Activated CD4-positive, alpha-beta T cell treated with anti-CD3 and anti-CD28 coated beads, Interleukin-2, amount 50 U/mL, for 24 hours (primary cell): Measurements from ENCODE around the gene SERPINA1.
"Not testable (repeated sequence)": the region's sequence is repeated elsewhere in the genome, so short reads cannot be mapped to it uniquely, and the experiment has no call there.

Experiments
- DNase-seq, 2 donors: peaks; one replicate each; pipeline ENCODE4 v3.0.0-alpha.2; 2020; ENCODE audit warnings: low read depth in 1 of 2, low spot score in 1 of 2

Gene SERPINA1

DNA sequence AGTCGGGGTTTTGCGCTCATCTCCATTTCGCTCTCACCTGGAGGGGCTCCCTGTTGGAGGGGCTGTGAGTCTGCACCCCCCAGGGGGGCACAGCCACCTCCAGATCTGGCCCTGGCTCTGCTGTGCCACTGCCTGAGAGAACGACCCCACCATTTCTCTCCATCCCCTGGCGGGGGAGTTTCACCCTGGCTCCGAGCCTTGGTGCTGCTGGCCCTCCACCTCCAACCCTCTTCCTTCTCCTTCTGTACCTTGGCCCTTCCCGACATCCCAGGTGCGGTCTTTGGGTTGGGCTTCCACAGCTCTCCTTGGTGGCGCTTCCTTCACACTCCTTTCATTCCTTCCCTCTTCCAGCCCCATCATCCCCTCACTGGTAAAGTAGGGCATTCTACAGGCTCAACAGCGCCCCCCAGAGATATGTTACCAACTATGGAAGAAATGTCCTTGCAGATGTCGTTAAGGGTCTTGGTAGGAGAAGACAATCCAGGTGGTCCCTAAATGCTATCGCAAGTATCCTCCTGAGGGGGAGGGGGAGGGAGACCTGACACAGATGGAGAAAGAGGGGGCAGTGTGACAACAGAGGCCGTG lies 16.3 kb downstream of the SERPINA1 start:
- DNase-seq, result no peak

DNA sequence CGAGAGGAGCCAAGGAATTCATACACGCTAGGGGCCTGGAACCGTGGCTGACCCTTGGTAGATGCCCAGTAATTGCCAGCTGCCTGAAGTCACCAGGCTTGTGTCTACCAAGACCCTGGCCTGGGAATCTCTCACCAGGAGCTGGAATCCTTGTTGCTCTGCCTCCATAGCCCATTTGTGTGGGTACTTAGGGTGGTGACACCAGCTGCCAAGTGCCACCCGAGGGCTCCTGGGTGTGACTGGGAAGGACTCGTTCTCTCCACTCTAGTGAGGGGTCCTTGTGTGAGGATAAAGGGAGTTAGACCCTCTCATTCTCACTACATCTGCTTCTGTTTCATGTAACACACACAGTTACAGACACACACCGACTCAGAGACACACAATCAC lies 17.9 kb downstream of the SERPINA1 start:
- DNase-seq, result no peak

DNA sequence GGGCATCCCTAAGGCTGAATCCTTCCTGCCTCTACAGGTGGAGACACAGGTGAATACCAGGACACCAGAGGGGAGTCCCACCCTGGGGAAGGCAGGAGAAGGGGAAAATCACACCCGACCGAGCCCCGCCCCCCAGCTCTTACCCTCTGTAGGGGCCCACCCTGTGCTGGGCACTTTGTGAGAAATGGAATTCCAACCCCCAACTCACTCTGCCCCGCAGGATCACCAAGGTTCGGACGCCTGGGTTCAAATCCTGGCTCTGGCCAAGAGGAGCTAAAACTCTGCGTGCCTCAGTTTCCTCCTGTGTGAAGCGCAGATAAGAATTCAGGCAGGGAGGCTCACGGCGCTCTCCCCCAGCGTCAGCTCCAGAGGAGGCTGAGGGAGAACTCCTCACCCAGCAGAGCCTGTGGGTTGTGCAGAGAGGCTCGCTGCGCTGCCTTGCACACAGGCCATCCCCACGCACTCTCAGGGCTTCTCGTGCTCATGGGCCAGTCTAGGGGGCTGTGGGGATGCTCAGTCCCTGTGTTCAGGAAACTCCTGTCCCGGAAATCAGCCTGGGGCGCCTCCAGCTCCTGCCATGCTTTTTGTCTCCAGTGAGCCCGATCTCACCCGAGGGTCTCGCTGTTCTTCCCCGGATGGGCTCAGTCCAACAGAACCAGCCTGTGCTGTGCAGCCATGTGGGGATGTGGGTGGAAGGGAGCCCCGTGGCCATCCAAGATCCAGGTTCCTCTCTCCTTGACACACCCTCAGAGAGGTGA lies 18.5 kb downstream of the SERPINA1 start:
- not testable (repeated sequence) for DNase-seq

DNA sequence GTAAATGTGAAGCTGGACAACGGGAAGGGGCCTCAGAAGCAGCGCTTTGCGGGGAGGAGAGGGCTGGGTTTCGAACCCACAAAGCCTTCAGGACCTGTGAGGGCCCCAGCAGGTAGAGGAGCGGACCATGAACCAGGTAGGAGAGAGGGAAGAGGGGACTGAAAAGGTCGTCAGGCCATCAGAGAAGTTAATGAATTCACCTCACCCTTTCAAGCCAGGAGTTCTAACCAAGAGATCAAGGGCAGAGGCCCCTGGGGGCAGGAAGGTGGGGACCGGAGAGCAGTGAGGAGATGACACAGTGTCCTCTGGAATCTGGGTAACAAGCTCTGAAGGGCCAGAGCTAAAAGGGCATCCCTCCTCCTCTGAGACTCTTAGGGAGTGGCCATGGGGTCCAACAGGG lies 19.4 kb downstream of the SERPINA1 start:
- DNase-seq, result no peak

DNA sequence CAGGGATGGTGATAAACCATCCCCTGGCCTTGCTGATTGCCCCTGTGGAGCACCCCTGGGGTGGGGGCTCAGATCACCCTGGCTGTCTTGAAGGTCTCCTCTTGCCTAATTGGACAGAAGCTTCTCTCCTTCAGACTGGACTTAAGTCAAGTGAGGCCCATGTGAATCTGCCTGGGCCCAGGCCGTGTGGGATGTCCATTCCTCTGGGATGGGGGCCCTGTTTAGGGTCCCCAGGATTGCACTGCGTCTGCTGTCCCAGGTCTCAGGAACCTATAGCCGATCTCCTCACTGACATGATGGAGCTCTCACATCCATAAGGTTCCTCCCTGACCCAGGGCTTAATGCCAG lies 20.2 kb downstream of the SERPINA1 start:
- DNase-seq, result no peak

DNA sequence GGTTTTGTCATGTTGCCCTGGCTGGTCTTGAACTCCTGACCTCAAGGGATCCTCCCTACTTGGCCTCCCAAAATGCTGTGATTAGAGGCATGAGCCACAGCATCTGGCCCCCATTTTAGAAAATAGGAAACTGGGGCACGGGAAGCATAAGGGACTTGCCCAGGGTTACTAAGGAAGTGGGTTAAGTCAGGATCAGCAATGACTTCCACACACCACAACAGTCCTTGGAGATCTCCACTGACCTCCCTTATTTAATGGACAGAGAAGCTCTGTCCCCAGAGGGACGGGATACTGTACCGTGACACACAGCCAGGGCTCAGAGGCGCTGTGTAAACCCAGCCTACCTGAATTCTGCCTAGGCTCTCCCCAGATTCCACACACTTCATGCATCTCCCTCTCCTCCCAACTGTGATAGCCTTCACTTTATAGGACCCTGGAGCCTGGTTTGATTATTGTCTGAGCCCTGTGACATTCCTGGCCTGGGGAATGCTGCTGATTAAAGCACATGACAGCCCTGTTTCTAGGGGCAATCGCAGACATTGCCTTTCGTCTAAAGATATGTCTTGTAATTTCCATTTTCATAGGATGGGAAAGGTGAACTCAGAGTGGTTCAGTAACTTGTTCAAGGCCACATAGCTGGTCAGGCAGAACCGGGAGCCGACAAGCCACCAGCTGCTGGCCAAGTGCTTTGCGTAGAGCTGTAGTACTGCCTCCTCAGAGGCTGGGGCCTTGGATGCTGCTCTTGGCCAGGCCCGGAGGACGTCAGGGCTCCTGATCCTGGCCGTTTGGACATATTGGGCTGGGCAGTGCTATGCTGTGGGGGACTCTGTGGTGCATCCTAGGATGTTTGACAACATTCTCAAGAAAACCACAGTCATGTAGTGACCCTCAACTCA lies 20.8 kb downstream of the SERPINA1 start:
- DNase-seq, result no peak

DNA sequence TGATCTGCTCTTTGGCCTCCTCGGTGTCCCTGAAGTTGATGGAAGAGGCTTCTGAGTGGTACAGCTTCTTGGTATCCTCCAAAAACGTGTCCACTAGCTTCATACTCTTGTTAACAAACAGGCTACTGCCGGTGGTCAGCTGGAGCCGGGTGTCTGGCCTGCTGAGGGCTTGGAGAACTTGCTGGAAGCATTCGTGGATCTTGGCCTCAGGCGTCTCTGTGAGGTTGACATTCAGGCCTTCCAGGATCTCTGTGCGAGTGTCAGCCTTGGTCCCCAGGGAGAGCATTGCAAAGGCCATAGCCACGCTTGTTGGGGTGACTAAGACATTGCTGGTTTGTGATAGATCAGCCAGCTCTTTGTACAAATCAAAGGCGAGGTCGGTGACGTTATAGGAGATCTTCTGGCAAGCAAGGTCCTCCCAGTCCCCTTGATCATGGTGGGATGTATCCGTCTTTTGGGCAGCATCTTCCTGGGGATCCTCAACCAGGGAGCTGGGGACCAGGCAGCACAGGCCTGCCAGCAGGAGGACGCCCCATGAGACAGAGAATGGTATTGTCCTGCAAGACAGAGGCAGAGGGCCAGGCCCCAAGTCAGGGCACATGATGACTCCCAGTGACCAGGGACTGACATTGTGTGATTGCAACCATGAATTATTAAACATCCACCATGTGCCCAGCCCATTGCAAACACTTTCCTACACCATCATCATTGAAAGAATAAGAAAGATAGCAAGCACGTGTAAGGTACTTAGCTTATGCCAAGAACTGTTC lies 22.1 kb downstream of the SERPINA1 start, which contains the start of gene SERPINA2:
Gene SERPINA2 (minus strand): TSS at position 553 of the 770 bp plus-strand sequence.
- DNase-seq, result no peak

DNA sequence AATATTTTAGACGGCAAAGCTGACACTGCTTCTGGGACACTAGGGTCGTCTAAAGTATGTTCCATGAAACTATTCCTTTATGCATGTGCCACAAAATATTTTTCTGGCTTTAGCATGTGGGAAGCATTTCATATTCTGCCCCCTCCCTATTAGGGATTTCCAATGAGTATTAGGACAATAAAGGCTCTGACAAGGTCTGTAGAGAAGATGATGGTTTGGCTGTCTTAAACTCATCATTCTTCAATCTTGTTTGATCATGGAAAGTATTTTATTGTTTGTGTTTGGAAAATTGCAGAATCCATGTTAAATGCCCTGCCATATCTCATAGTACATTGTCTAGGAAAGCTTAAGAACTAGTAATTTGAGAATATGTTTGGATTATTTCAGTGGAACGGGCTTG lies 22.8 kb downstream of the SERPINA1 start:
- no peak for DNase-seq

DNA sequence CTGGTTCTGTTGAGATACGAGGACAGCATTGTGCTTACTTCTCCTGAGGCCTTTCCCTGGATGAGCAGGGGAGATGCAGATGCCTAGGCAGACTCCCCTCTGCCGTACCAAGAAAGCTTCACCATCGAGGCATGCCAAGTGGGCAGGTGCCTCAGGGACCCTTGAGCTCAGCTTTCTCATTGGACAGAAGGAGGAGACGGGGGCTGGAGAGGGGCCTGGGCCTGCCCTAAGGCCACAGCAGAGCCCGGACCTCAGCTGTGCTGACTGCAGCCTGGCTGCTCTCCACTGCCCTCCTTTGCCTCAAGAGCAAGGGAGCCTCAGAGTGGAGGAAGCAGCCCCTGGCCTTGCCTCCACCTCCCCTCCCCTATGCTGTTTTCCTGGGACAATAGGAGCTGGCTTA lies 23.4 kb downstream of the SERPINA1 start:
- no peak for DNase-seq

DNA sequence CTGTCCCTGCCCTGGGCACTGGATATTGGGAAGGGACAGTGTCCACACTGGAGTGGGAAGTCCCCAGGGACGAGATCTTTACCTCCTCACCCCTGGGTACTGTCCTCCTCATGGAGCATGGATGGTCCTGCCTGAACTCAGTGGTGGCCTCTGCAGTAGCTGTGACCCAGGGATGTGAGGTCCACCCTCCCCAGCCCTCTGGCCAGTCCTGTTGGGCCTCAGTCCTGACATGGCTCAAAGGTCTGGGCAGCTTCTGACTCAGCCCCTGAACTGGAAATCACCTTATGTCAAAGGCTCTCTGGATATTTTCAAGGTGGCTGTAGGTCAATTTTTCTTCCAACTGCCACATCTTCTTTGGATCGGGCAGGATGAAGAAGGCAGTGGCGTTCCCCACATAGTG lies 24.4 kb downstream of the SERPINA1 start:
- DNase-seq, result no peak

DNA sequence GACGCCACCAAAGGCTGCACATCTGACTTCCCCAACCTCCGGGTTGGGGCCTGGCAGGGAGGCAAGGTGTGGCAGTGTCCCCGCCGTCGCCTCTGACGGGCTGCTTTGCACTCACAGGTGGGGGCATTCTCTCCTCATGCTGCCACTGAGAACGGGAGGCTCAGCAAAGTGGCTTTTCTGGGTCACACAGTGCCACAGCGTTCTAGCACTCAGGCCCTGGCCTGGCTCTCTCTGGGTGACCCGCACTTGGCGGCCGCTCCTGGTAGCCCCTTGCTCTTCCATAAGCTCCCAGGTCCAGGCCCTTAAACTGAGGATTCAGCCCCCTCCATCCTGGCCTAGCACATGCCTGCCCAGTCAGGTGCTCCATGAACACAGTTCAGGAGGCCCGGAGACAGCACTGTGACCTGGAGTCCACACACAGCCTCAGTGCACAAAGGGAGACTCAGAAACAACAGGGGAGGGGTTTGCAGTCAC lies 25.2 kb downstream of the SERPINA1 start:
- no peak for DNase-seq

DNA sequence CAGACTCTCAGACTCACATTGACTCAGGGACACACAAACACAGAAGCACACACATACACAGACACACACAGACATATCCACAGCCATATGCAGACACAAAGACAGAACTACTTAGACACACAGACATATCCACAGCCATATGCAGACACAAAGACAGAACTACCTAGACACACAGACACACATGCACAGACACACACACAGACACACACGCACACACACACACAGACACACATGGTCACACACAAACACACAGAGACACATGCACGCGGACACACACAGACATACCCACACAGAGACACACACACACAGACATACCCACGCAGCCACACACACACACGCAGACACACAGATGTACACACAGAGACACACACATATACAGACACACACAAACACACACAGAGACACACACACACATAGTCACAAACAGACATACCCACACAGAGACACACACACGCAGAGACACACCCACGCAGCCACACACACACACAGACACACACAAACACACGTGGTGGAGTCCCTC lies 25.7 kb downstream of the SERPINA1 start:
- DNase-seq, result no peak

DNA sequence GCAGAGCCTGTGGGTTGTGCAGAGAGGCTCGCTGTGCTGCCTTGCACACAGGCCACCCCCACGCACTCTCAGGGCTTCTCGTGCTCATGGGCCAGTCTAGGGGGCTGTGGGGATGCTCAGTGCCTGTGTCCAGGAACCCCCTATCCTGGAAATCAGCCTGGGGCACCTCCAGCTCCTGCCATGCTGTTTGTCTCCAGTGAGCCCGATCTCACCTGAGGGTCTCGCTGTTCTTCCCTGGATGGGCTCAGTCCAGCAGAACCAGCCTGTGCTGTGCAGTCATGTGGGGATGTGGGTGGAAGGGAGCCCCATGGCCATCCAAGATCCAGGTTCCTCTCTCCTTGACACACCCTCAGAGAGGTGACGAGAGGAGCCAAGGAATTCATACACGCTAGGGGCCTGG lies 26.7 kb downstream of the SERPINA1 start:
- no peak for DNase-seq

DNA sequence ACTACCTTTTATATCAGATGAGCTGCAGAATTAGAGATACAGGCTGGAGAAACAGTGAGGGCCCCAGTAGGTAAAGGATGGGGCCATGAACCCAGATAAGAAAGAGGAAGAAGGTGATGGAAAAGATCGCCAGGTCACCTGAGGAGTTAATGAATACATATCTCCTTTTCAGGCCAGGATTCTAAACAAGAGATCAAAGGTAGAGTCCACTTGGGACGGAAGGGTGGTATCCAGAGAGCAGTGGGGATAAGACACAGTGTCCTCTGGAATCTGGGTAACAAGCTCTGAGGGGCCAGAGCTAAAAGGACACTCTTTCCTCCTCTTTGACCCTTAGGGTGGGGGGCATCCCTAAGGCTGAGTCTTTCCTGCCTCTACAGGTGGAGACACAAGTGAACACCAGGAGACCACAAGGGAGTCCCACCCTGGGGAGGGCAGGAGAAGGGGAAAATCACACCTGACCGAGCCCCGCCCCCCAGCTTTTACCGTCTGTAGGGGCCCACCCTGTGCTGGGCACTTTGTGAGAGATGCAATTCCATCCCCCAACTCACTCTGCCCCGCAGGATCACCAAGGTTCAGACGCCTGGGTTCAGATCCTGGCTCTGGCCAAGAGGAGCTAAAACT lies 27.3 kb downstream of the SERPINA1 start:
- no peak for DNase-seq

DNA sequence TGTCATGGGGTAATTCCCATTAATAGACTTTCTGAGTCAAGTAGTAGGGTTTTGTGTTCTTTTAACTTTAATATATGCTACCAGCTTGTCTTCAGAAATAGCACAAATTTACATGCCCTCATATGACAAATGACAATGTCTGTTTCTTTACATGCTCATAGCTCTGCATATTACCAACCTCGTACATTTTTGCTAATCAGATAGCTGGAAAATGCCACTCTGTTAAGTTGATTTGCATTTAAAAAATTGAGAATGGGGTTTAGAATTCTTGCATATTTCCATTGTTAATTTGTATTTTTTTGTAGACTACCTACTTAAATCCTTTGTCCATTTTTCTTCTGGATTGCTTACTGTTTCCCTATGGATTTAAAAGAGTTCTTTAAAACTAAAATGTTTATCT lies 31.2 kb downstream of the SERPINA1 start:
- DNase-seq, result no peak

DNA sequence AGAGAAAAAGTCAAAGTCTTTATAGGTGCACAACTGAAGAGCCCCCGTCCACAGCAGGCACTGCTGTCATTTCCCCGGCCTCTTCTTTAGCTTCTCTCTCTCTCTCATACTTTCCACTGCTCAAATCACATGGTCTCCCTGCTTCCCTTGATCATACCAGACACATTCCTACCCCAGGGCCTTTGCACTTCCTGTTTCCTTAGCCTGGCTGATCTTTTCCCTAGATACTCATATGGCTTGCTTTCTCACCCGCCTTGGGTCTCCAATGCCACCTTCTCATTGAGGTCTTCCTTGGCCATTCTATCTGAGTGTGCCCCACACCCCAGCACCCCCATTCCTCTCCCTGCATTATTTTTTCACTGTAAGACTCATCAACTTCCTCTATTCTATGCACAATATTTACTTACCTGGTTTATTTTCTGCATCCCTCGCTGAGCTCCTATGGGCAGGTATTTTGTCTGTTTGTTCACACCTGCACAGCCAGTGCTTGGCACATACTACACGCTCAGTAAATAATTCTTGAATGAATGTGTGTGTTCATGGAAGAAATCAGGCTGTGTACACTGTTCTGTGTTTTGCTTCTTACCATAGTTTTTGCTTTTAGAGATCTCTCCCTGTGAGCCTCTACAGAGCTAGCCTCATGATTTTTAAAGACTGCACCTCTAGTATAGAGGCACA lies 31.9 kb downstream of the SERPINA1 start:
- no peak for DNase-seq

DNA sequence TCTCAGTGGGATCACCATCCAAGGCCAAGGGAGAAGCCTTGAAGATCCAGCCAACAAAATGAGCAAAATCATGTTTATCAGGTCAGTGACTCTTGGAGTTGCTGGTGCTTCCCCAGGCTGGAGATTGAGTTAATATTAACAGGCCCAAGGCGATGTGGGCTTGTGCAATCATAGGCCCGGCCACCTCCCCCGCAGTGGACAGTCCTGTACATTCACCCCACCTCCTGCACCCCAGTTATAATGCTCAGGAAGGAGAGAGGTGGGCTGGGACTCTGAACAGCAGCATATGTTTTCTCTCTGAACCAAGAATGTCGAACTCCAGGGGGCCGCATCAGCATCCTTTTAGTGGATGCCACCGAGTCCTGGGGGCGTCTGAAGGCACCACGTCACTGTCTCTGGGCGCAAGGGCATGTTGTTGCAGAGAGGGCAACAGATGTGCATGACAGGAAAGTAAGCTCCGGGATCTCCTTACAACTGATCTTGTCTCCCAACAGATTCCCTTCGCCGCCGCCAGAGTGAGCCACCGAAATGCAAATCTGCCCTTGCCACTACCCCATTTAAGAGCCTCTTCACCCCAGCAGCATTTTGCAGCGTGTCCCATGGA lies 33.1 kb downstream of the SERPINA1 start:
- no peak for DNase-seq

DNA sequence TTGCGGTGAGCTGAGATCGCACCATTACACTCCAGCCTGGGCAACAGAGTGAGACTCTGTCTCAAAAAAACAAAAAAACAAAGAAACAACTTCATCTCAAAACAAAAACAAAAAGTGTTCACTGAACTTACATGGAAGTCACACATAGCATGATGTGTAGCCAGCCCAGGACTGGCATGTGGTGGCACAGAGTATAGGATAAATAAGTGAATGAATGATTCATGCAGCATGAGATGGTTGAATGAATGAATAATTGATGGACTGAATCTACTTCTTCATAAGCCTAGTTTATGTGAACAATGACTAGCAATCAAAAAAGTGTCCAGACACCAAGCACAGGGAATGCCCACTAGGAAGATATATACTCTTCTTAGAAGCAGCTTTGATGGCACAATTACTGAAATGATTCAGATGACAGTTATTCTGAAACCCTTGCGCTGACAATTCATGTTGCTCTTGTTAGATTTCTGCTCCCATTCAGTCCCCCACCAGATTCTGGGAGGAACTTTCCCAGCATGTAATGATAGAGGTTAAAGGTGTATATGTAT lies 33.7 kb downstream of the SERPINA1 start:
- DNase-seq, result no peak

DNA sequence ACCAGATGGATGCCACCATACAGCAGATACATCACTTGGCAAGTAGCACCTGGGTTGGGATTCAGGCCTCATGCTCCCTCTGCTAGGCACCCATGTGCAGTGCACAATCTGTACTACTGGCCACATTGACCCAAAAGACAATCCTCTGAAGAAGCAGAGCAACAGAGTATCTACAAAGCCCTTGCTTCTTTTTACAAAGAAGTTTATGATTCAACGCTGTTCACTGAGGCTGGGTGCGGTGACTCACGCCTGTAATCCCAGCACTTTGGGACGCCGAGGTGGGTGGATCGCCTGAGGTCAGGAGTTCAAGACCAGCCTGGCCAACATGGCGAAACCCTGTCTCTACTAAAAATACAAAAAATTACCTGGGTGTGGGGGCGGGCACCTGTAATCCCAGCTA lies 34.2 kb downstream of the SERPINA1 start:
- not testable (repeated sequence) for DNase-seq
